ENCODE data around the gene LYAR. TPM values are rescaled to one million over a fixed set of nuclear protein-coding genes. Genes with fewer than 3 reads are reported as not detected.
"Not testable (repeated sequence)": the region's sequence is repeated elsewhere in the genome, so short reads cannot be mapped to it uniquely, and the experiment has no call there.

Gene LYAR
- total RNA-seq, 2 donors from 2014 or later: 7.3 to 20.7 TPM

- Histone ChIP-seq H3K4me1 (ENCODE audit: control insufficient read depth in 1 of 2, low read depth in 2 of 2) (peaks cover 11 to 19% of the 10 kb centered on the region in 2 donors), H3K9me3 (no peaks in the 10 kb centered on the region), H3K36me3 (peaks cover 11% of the 10 kb centered on the region), H3K27me3 (replicated peaks; ENCODE audit: insufficient read depth) (no peaks in the 10 kb centered on the region), H3K27ac (peak within 1 kb of the TSS; percentile 94 to 98), H3K4me3 (peak within 1 kb of the TSS; percentile 91)
- DNase-seq (ENCODE audit: low spot score) (peak; percentile 70), ATAC-seq (ENCODE audit: insufficient number of reproducible peaks, low FRiP score, low read depth) (peak; percentile 98)
- TF ChIP-seq, protein P1, sequence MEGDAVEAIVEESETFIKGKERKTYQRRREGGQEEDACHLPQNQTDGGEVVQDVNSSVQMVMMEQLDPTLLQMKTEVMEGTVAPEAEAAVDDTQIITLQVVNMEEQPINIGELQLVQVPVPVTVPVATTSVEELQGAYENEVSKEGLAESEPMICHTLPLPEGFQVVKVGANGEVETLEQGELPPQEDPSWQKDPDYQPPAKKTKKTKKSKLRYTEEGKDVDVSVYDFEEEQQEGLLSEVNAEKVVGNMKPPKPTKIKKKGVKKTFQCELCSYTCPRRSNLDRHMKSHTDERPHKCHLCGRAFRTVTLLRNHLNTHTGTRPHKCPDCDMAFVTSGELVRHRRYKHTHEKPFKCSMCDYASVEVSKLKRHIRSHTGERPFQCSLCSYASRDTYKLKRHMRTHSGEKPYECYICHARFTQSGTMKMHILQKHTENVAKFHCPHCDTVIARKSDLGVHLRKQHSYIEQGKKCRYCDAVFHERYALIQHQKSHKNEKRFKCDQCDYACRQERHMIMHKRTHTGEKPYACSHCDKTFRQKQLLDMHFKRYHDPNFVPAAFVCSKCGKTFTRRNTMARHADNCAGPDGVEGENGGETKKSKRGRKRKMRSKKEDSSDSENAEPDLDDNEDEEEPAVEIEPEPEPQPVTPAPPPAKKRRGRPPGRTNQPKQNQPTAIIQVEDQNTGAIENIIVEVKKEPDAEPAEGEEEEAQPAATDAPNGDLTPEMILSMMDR (IDR thresholded peaks at IDR 0.05): peak; percentile 31
Measured at GRCh38 chr4:4248029-4248884, 41.7 kb downstream of the LYAR start, which contains the start of gene TMEM128. TMEM128 (minus strand) TSS chr4:4248223; CDS start chr4:4248202, 21 bp downstream.

GRCh38 chr4:4247696-4248028 lies 42.3 kb downstream of the LYAR start:
- peaks cover 11 to 19% of the 10 kb centered on the region in 2 donors for H3K4me1 ChIP-seq (ENCODE audit: control insufficient read depth in 1 of 2, low read depth in 2 of 2)
- H3K4me3 ChIP-seq: peak overlapping the region; percentile 91
- no peaks in the 10 kb centered on the region for H3K9me3 ChIP-seq
- H3K27ac ChIP-seq: peak overlapping the region; percentile 94 to 98
- DNase-seq (ENCODE audit: low spot score): no peak
- no peaks in the 10 kb centered on the region for H3K27me3 ChIP-seq (replicated peaks; ENCODE audit: insufficient read depth)
- ATAC-seq (ENCODE audit: insufficient number of reproducible peaks, low FRiP score, low read depth): no peak
- TF ChIP-seq, protein P1 (IDR thresholded peaks at IDR 0.05): no peak
- peaks cover 11% of the 10 kb centered on the region for H3K36me3 ChIP-seq

DNA sequence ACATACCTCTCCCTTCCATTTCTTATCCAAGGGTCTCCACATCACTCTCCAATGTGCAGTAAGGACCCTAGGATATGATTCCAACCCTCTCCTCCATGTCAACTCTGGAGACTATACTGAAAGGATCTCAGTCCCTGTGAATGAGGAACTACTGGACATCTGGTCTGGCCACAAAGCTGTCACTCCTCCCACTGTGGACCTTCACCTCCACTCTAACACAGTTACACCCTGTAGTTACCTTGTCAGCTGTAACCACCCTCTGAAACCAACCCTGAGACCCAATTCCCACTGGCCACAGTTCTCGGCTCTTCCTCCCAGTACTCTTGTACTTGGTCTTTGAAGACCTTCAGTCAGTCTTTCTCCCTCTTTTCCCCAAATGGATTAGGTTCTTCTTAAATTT lies 44.8 kb downstream of the LYAR start:
- ATAC-seq (ENCODE audit: insufficient number of reproducible peaks, low FRiP score, low read depth) (no peak), DNase-seq (ENCODE audit: low spot score) (no peak)
- no peaks in the 10 kb centered on the region for H3K9me3 ChIP-seq
- H3K27me3 ChIP-seq (replicated peaks; ENCODE audit: insufficient read depth): no peaks in the 10 kb centered on the region
- H3K4me1 ChIP-seq (ENCODE audit: control insufficient read depth in 1 of 2, low read depth in 2 of 2): peaks cover 11 to 19% of the 10 kb centered on the region in 2 donors
- no peak overlapping the region for H3K4me3 ChIP-seq
- TF ChIP-seq, protein P1 (IDR thresholded peaks at IDR 0.05): no peak
- H3K27ac ChIP-seq: no peak overlapping the region
- peaks cover 22% of the 10 kb centered on the region for H3K36me3 ChIP-seq

DNA sequence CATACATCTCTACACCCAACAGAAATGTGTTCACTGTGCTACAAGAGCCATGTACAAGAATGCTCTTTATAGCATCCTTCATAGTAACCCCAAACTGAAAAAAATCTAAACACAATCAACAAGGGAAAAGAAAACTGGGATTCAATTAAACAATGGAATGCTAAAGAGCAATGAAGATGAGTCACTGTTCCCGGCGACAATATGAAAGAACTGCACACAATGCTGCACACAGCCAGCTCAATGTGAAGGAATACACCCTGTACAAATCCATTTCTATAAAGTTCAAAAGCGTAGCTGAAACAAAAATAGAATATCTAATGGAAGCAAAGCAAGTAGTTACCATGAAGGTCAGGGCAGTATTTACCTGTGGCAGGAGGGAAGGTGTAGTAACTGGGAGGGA lies 50.4 kb downstream of the LYAR start:
- H3K36me3 ChIP-seq: peaks cover 31% of the 10 kb centered on the region
- not testable (repeated sequence) for H3K4me3 ChIP-seq; H3K27me3 ChIP-seq (replicated peaks; ENCODE audit: insufficient read depth); H3K9me3 ChIP-seq; H3K4me1 ChIP-seq (ENCODE audit: control insufficient read depth in 1 of 2, low read depth in 2 of 2); H3K27ac ChIP-seq; ATAC-seq (ENCODE audit: insufficient number of reproducible peaks, low FRiP score, low read depth); DNase-seq (ENCODE audit: low spot score)

GRCh38 chr4:4233610-4234009 lies 56.3 kb downstream of the LYAR start:
- no peak for DNase-seq (ENCODE audit: low spot score)
- TF ChIP-seq, protein P1 (IDR thresholded peaks at IDR 0.05): no peak
- Histone ChIP-seq H3K36me3 (peaks cover 10% of the 10 kb centered on the region), H3K4me3 (no peak overlapping the region), H3K9me3 (peaks cover 3% of the 10 kb centered on the region), H3K27ac (no peak overlapping the region), H3K27me3 (replicated peaks; ENCODE audit: insufficient read depth) (no peaks in the 10 kb centered on the region), H3K4me1 (ENCODE audit: control insufficient read depth in 1 of 2, low read depth in 2 of 2) (no peaks in the 10 kb centered on the region)
- ATAC-seq (ENCODE audit: insufficient number of reproducible peaks, low FRiP score, low read depth): no peak

Measured in thoracic aorta (tissue), 2 donors.